Pancreas (tissue), 10 donors: ENCODE results near the gene OSBPL10. TPM values are rescaled to one million over a fixed set of nuclear protein-coding genes. Genes with fewer than 3 reads are reported as not detected.

Experiments
- ATAC-seq, 4 donors: fragments of 200-7000 bp; cut with Tn5 transposase; one replicate each; pipeline versions ENCODE4 v1.8.0 to v1.9.1; 2020; ENCODE audit warnings: mild to moderate bottlenecking in 4 of 4, moderate library complexity in 4 of 4
- DNase-seq, 6 donors: peaks; one replicate each; pipeline ENCODE4 v3.0.0-alpha.2; 2020
- FAIRE-seq: peaks from 2 replicates; lab custom pipeline; 2012; peaks lifted over from hg19 to GRCh38; lab: Jason Lieb, UNC
- H3K27ac ChIP-seq, 4 donors: fragments of 200-600 bp; sonication (generic); 1 replicate in 3 of 4; 2 replicates in 1 of 4; pipeline versions ENCODE4 v1.5.0 to v1.8.0; 2020
- H3K27me3 ChIP-seq, 4 donors: fragments of 200-600 bp; one replicate each; pipeline ENCODE4 v1.8.0; 2021
- H3K36me3 ChIP-seq, 3 donors: fragments of 200-600 bp; sonication (generic) in 1 of 3; one replicate each; pipeline versions ENCODE4 v1.5.0 to v1.8.0; 2020 to 2021
- H3K4me1 ChIP-seq, 3 donors: fragments of 200-600 bp; one replicate each; pipeline ENCODE4 v1.8.0; 2021
- H3K4me3 ChIP-seq, 4 donors: fragments of 200-600 bp; sonication (generic) in 2 of 4; one replicate each; pipeline versions ENCODE4 v1.5.0 to v1.8.0; 2020 to 2021
- H3K9me3 ChIP-seq, 4 donors: fragments of 200-600 bp; one replicate each; pipeline ENCODE4 v1.8.0; 2021
- CTCF ChIP-seq, 4 donors: fragments of 200-600 bp; sonication (generic) in 3 of 4; IDR thresholded peaks; one replicate each; pipeline versions ENCODE4 v1.5.0 to v1.8.0; 2021; ENCODE audit warnings: antibody characterized with exemption in 4 of 4
- WGBS, 2 donors: extraction: QIAGEN DNeasy Blood & Tissue Kit; methylation state at CpG; one replicate each; pipeline ENCODE4 v1.1.7; 2013; 5-methylcytosine and 5-hydroxymethylcytosine counted together
- intact Hi-C, 3 donors: fragments of 100-400 bp; cut with DNase I; formaldehyde crosslinking; loops; one replicate each; pipeline versions ENCODE4 v1.11.1 to v1.14.2; 2022
- polyA plus RNA-seq, 2 donors: library from polyadenylated mRNA; stranded (reverse); fragments of 200-250 nt; gene quantifications; one replicate each; pipeline ENCODE4 v1.2.3, GENCODE V29; 2013
- total RNA-seq, 6 donors: library from RNA; stranded (reverse); fragmentation: NEBNext Ultra II Directional in 4 of 6; extraction: Animal tissue kit (Norgen Biotek cat#: 25700) in 4 of 6; gene quantifications; one replicate each; pipeline versions ENCODE4 v1.2.1 to v1.2.4, GENCODE V29; 2021 to 2023
- donor health status: healthy with polysubstance abuse.
- donor health status: DM: no; HTN: no; CAD: no; lungs with moderate emphysema.
- donor health status: DM: no; HTN: no; CAD: no.
- donor health status: control.
- donor health status: control.
- donor health status: Bipolar disorder and iron deficiency.
- donor health status: DM: yes; HTN: yes; CAD: no.
- donor health status: DM: no; HTN: no; CAD: no.
- donor health status: DM: no; HTN: no; CAD: no.
- donor health status: DM: yes; HTN: yes; CAD: no.

Gene OSBPL10
- total and polyA plus RNA-seq, 8 donors: 0.57 to 4.0 (median 2.2) TPM

GRCh38 chr3:31909455-31909854 is 71.6 kb downstream of the OSBPL10 start:
- DNase-seq (no peak), ATAC-seq (no peak), FAIRE-seq (no peak)
- no peak overlapping the region for H3K27ac ChIP-seq
- no peaks in the 10 kb centered on the region for H3K36me3 ChIP-seq
- H3K27me3 ChIP-seq: no peaks in the 10 kb centered on the region
- intact Hi-C loops: no loop called here
- H3K4me3 ChIP-seq: no peak overlapping the region
- H3K4me1 ChIP-seq: peaks cover 0 to 5% (median 4%) of the 10 kb centered on the region in 3 donors
- H3K9me3 ChIP-seq: no peaks in the 10 kb centered on the region
- WGBS, 2 donors: 91 to 95% methylated on average over 7 of the region's 7 CpGs
- no peak for TF ChIP-seq CTCF (IDR thresholded peaks at IDR 0.05)

- Histone ChIP-seq H3K9me3 (no peaks in the 10 kb centered on the region), H3K4me3 (no peak overlapping the region), H3K4me1 (peaks cover 0 to 5% (median 4%) of the 10 kb centered on the region in 3 donors), H3K27me3 (no peaks in the 10 kb centered on the region), H3K36me3 (no peaks in the 10 kb centered on the region), H3K27ac (no peak overlapping the region)
- no peak for FAIRE-seq
- no peak for TF ChIP-seq CTCF (IDR thresholded peaks at IDR 0.05)
- DNase-seq: no peak
- intact Hi-C loops: no loop called here
- 51 to 53% methylated on average over 5 of the region's 5 CpGs for WGBS, 2 donors
- peak in 2 of 4 donors; percentile 37 to 44 for ATAC-seq
Observed at GRCh38 chr3:31908391-31909097, 72.5 kb downstream of the OSBPL10 start.

- H3K9me3 ChIP-seq: no peaks in the 10 kb centered on the region
- ATAC-seq: no peak
- no peak overlapping the region for H3K27ac ChIP-seq
- no peaks in the 10 kb centered on the region for H3K27me3 ChIP-seq
- FAIRE-seq: no peak
- TF ChIP-seq CTCF (IDR thresholded peaks at IDR 0.05): no peak
- H3K36me3 ChIP-seq: no peaks in the 10 kb centered on the region
- H3K4me3 ChIP-seq: no peak overlapping the region
- intact Hi-C loops: no loop called here
- no peak for DNase-seq
- peaks cover 0 to 5% (median 4%) of the 10 kb centered on the region in 3 donors for H3K4me1 ChIP-seq
- 64 to 72% methylated on average over 1 of the region's 1 CpG for whole genome bisulfite sequencing, 2 donors
Observed at GRCh38 chr3:31906182-31906581, 74.9 kb downstream of the OSBPL10 start.

- peaks cover 0 to 3% (median under 1%) of the 10 kb centered on the region in 3 donors for H3K4me1 ChIP-seq
- H3K4me3 ChIP-seq: no peak overlapping the region
- intact Hi-C loops: no loop called here
- H3K27ac ChIP-seq: no peak overlapping the region
- ATAC-seq: no peak
- no peaks in the 10 kb centered on the region for H3K36me3 ChIP-seq
- 88 to 89% methylated on average over 7 of the region's 7 CpGs for WGBS, 2 donors
- no peak for DNase-seq
- H3K27me3 ChIP-seq: no peaks in the 10 kb centered on the region
- TF ChIP-seq CTCF (IDR thresholded peaks at IDR 0.05): no peak
- FAIRE-seq: no peak
- H3K9me3 ChIP-seq: no peaks in the 10 kb centered on the region
Observed at GRCh38 chr3:31903686-31904431, 77.2 kb downstream of the OSBPL10 start.

GRCh38 chr3:31900583-31900982 is 80.5 kb downstream of the OSBPL10 start:
- FAIRE-seq: no peak

More at GRCh38 chr3:31900583-31900982, 80.5 kb downstream of the OSBPL10 start:
- Histone ChIP-seq H3K4me3 (no peak overlapping the region), H3K4me1 (no peaks in the 10 kb centered on the region), H3K36me3 (no peaks in the 10 kb centered on the region), H3K9me3 (no peaks in the 10 kb centered on the region), H3K27ac (no peak overlapping the region), H3K27me3 (no peaks in the 10 kb centered on the region)
- TF ChIP-seq CTCF (IDR thresholded peaks at IDR 0.05): no peak
- intact Hi-C loops: no loop called here
- ATAC-seq: no peak
- DNase-seq: no peak
